22Rv1 (cell line): ENCODE data around the gene TMEM50B.
A peak's percentile ranks its signal among the peaks of the same experiment; 100 is the strongest.

Experiments
- H3K27ac ChIP-seq: fragments of 450-650 bp; 2 replicates; pipeline ENCODE4 v1.5.1; 2017
- CTCF ChIP-seq: fragments of 450-650 bp; IDR thresholded peaks from 2 replicates; pipeline ENCODE4 v1.5.1; 2017; ENCODE audit warnings: mild to moderate bottlenecking
- ZFX ChIP-seq: fragments of 450-650 bp; IDR thresholded peaks from 2 replicates; pipeline ENCODE4 v1.6.1; 2017; ENCODE audit warnings: antibody characterized with exemption, borderline replicate concordance

Gene TMEM50B

GRCh38 chr21:33425825-33426224 lies 53.9 kb downstream of the TMEM50B start:
- TF ChIP-seq ZFX (no peak), CTCF (no peak)
- H3K27ac ChIP-seq, result no peak overlapping the region

GRCh38 chr21:33424214-33424613 lies 55.6 kb downstream of the TMEM50B start:
- no peak for TF ChIP-seq CTCF
- TF ChIP-seq ZFX, result no peak
- H3K27ac ChIP-seq, result no peak overlapping the region

GRCh38 chr21:33421713-33422393 lies 57.9 kb downstream of the TMEM50B start:
- TF ChIP-seq CTCF (no peak), ZFX (no peak)
- no peak overlapping the region for H3K27ac ChIP-seq

- TF ChIP-seq CTCF (no peak), ZFX (no peak)
- H3K27ac ChIP-seq, result peak overlapping the region; percentile 95
These were observed 60.1 kb downstream of the TMEM50B start for GRCh38 chr21:33419538-33420123.

GRCh38 chr21:33418691-33419090 lies 61.1 kb downstream of the TMEM50B start:
- TF ChIP-seq CTCF, result no peak
- TF ChIP-seq ZFX, result no peak
- peak overlapping the region; percentile 95 for H3K27ac ChIP-seq

GRCh38 chr21:33414926-33415325 lies 64.8 kb downstream of the TMEM50B start:
- TF ChIP-seq ZFX, result no peak
- no peak for TF ChIP-seq CTCF
- H3K27ac ChIP-seq, result peak overlapping the region; percentile 95

- TF ChIP-seq CTCF (no peak), ZFX (no peak)
- peak overlapping the region; percentile 95 for H3K27ac ChIP-seq
These were observed 65.7 kb downstream of the TMEM50B start for GRCh38 chr21:33414068-33414467.
